Liver (tissue), 9 donors: Measurements from ENCODE around the gene DUSP21. TPM values are rescaled to one million over a fixed set of nuclear protein-coding genes. Genes with fewer than 3 reads are reported as not detected.
"Not testable (repeated sequence)": the region's sequence is repeated elsewhere in the genome, so short reads cannot be mapped to it uniquely, and the experiment has no call there.

Source experiments
- DNase-seq: peaks from one replicate; pipeline ENCODE4 v3.0.0-alpha.2; 2017; ENCODE audit warnings: low spot score
- H3K27ac ChIP-seq, 2 donors: one replicate each; pipeline ENCODE4 v1.7.0; 2013; ENCODE audit warnings: inconsistent platforms in 2 of 2, low read length in 2 of 2, control low read depth in 1 of 2, low read depth in 1 of 2, mild to moderate bottlenecking in 1 of 2
- H3K27me3 ChIP-seq, 4 donors: one replicate each; pipeline versions ENCODE4 v1.6.1 to v1.7.0; 2013; ENCODE audit warnings: low read length in 3 of 4, inconsistent platforms in 1 of 4, mild to moderate bottlenecking in 1 of 4, moderate library complexity in 1 of 4; ENCODE audit not compliant: control insufficient read depth in 4 of 4, insufficient read depth in 4 of 4
- H3K36me3 ChIP-seq, 4 donors: one replicate each; pipeline versions ENCODE4 v1.6.1 to v1.7.0; 2013; ENCODE audit warnings: low read length in 3 of 4, mild to moderate bottlenecking in 3 of 4, low read depth in 1 of 4, moderate library complexity in 1 of 4; ENCODE audit not compliant: control insufficient read depth in 4 of 4, insufficient read depth in 3 of 4
- H3K4me1 ChIP-seq, 4 donors: one replicate each; pipeline versions ENCODE4 v1.6.1 to v1.7.0; 2013; ENCODE audit warnings: low read length in 3 of 4, mild to moderate bottlenecking in 3 of 4, moderate library complexity in 1 of 4; ENCODE audit not compliant: control insufficient read depth in 4 of 4, insufficient read depth in 4 of 4
- H3K4me3 ChIP-seq, 3 donors: one replicate each; pipeline versions ENCODE4 v1.6.1 to v1.7.0; 2013; ENCODE audit warnings: low read length in 3 of 3, control low read depth in 1 of 3, low read depth in 1 of 3, mild to moderate bottlenecking in 1 of 3
- H3K9ac ChIP-seq, 2 donors: one replicate each; pipeline ENCODE4 v1.7.0; 2013; ENCODE audit warnings: low read length in 2 of 2, mild to moderate bottlenecking in 2 of 2, moderate library complexity in 2 of 2, control low read depth in 1 of 2, low read depth in 1 of 2
- H3K9me3 ChIP-seq, 4 donors: one replicate each; pipeline versions ENCODE4 v1.6.1 to v1.7.0; 2013; ENCODE audit warnings: low read length in 3 of 4; ENCODE audit not compliant: control insufficient read depth in 4 of 4
- ATF3 ChIP-seq: IDR thresholded peaks from 2 replicates; pipeline ENCODE4 v1.6.1; 2016; ENCODE audit warnings: antibody characterized with exemption
- CTCF ChIP-seq: fragments of 150-350 bp; IDR thresholded peaks from 2 replicates; pipeline ENCODE4 v1.5.1; 2017; ENCODE audit warnings: improper control_type of control experiment, low read depth, low read length; ENCODE audit not compliant: missing input control
- EGR1 ChIP-seq, 2 donors: IDR thresholded peaks; 2 replicates each; pipeline ENCODE4 v1.6.1; 2016 to 2018; ENCODE audit warnings: antibody characterized with exemption in 2 of 2, low read depth in 2 of 2
- FOXA1 ChIP-seq: IDR thresholded peaks from 2 replicates; pipeline ENCODE4 v1.6.1; 2016; ENCODE audit warnings: antibody characterized with exemption
- FOXA2 ChIP-seq: IDR thresholded peaks from 2 replicates; pipeline ENCODE4 v1.6.1; 2016; ENCODE audit warnings: antibody characterized with exemption
- GABPA ChIP-seq, 2 donors: IDR thresholded peaks in 1 of 2; conservative IDR thresholded peaks in 1 of 2; 2 replicates each; pipeline ENCODE4 v1.6.1; 2016; ENCODE audit warnings: antibody characterized with exemption in 2 of 2, mild to moderate bottlenecking in 1 of 2, moderate library complexity in 1 of 2
- HNF4A ChIP-seq, 2 donors: conservative IDR thresholded peaks; 2 replicates each; pipeline ENCODE4 v1.6.1; 2016; ENCODE audit warnings: antibody characterized with exemption in 2 of 2, mild to moderate bottlenecking in 2 of 2
- HNF4G ChIP-seq: IDR thresholded peaks from 2 replicates; pipeline ENCODE4 v1.6.1; 2016; ENCODE audit warnings: antibody characterized with exemption
- JUND ChIP-seq, 2 donors: IDR thresholded peaks; 2 replicates each; pipeline ENCODE4 v1.6.1; 2016; ENCODE audit warnings: antibody characterized with exemption in 2 of 2
- MAX ChIP-seq: IDR thresholded peaks from 2 replicates; pipeline ENCODE4 v1.6.1; 2016; ENCODE audit warnings: antibody characterized with exemption
- NR2F2 ChIP-seq: IDR thresholded peaks from 2 replicates; pipeline ENCODE4 v1.6.1; 2016; ENCODE audit warnings: antibody characterized with exemption
- RAD21 ChIP-seq, 2 donors: IDR thresholded peaks; 2 replicates each; pipeline ENCODE4 v1.6.1; 2016; ENCODE audit warnings: antibody characterized with exemption in 2 of 2, mild to moderate bottlenecking in 2 of 2
- REST ChIP-seq: IDR thresholded peaks from 2 replicates; pipeline ENCODE4 v1.6.1; 2016; ENCODE audit warnings: antibody characterized with exemption, mild to moderate bottlenecking
- RXRA ChIP-seq, 2 donors: IDR thresholded peaks; 2 replicates each; pipeline ENCODE4 v1.6.1; 2017 to 2018; ENCODE audit warnings: antibody characterized with exemption in 2 of 2, mild to moderate bottlenecking in 1 of 2
- SP1 ChIP-seq: IDR thresholded peaks from 2 replicates; pipeline ENCODE4 v1.6.1; 2018; ENCODE audit warnings: antibody characterized with exemption, mild to moderate bottlenecking
- TAF1 ChIP-seq: conservative IDR thresholded peaks from 2 replicates; pipeline ENCODE4 v1.6.1; 2016; ENCODE audit warnings: antibody characterized with exemption, mild to moderate bottlenecking
- YY1 ChIP-seq: IDR thresholded peaks from 2 replicates; pipeline ENCODE4 v1.6.1; 2016; ENCODE audit warnings: antibody characterized with exemption, mild to moderate bottlenecking
- ZBTB33 ChIP-seq: IDR thresholded peaks from 2 replicates; pipeline ENCODE4 v1.6.1; 2016; ENCODE audit warnings: antibody characterized with exemption
- WGBS: extraction: QIAGEN DNeasy Blood & Tissue Kit; methylation state at CpG from one replicate; pipeline ENCODE4 v1.1.7; 2013; 5-methylcytosine and 5-hydroxymethylcytosine counted together
- polyA plus RNA-seq, 2 donors: library from polyadenylated mRNA; stranded (reverse) in 1 of 2; unstranded in 1 of 2; fragments of 200-250 nt in 1 of 2; fragments of >200 nt in 1 of 2; fragmentation: Nextera tagmentation in 1 of 2; extraction: Ambion mirVana in 1 of 2; gene quantifications; one replicate each; pipeline versions ENCODE4 v1.2.1 to v1.2.3, GENCODE V29; 2013 to 2015
- total RNA-seq, 2 donors: library from RNA; depleted of rRNA; stranded (reverse); fragments of >200 nt; gene quantifications; one replicate each; pipeline ENCODE4 v1.2.3, GENCODE V29; 2014
- donor health status: healthy.
- donor health status: healthy.
- donor health status: healthy.
- donor health status: healthy.
- donor health status: healthy.

The DUSP21 gene
- total and polyA plus RNA-seq, 4 donors = 1.6 TPM; not detected in 3

- no peak for TF ChIP-seq CTCF
- no peak for TF ChIP-seq REST
- TF ChIP-seq SP1 = no peak
- TF ChIP-seq HNF4A (conservative IDR thresholded peaks at IDR 0.05) = no peak
Observed at GRCh38 chrX:44890247-44890646, 46.4 kb downstream of the DUSP21 start (continued).

- not testable (repeated sequence) for H3K36me3 ChIP-seq, H3K4me1 ChIP-seq, H3K9me3 ChIP-seq, DNase-seq, H3K4me3 ChIP-seq, H3K27me3 ChIP-seq, H3K27ac ChIP-seq, H3K9ac ChIP-seq
- TF ChIP-seq RXRA (IDR thresholded peaks at IDR 0.05) = peak in 1 of 2 donors; percentile 24
- 70% methylated on average over 10 of the region's 10 CpGs for WGBS
Observed at GRCh38 chrX:44890687-44891086, 46.9 kb downstream of the DUSP21 start.

- no peaks in the 10 kb centered on the region for H3K9me3 ChIP-seq
- DNase-seq = no peak
- no peak overlapping the region for H3K27ac ChIP-seq
- 92% methylated on average over 6 of the region's 6 CpGs for WGBS
- no peak for TF ChIP-seq HNF4G
- TF ChIP-seq RXRA (IDR thresholded peaks at IDR 0.05) = no peak
- no peak for TF ChIP-seq RAD21 (IDR thresholded peaks at IDR 0.05)
- no peak for TF ChIP-seq FOXA2
- TF ChIP-seq ZBTB33 = no peak
- no peak for TF ChIP-seq SP1
- TF ChIP-seq JUND (IDR thresholded peaks at IDR 0.05) = no peak
- TF ChIP-seq EGR1 (IDR thresholded peaks at IDR 0.05; ENCODE audit: low read depth in 2 of 2) = no peak
- no peak for TF ChIP-seq NR2F2
- no peak for TF ChIP-seq ATF3
- TF ChIP-seq YY1 = no peak
- TF ChIP-seq MAX = no peak
- no peak for TF ChIP-seq GABPA (IDR thresholded peaks at IDR 0.05 in 1 of 2, conservative IDR thresholded peaks at IDR 0.05 in 1 of 2)
- TF ChIP-seq HNF4A (conservative IDR thresholded peaks at IDR 0.05) = no peak
- no peak for TF ChIP-seq FOXA1
- TF ChIP-seq TAF1 = no peak
- TF ChIP-seq CTCF = no peak
- H3K36me3 ChIP-seq = no peaks in the 10 kb centered on the region
- H3K4me1 ChIP-seq = peaks cover 0 to 7% (median 3%) of the 10 kb centered on the region in 4 donors
- no peaks in the 10 kb centered on the region for H3K27me3 ChIP-seq
- H3K4me3 ChIP-seq = no peak overlapping the region
- no peak overlapping the region for H3K9ac ChIP-seq
Observed at GRCh38 chrX:44891642-44892041, 47.8 kb downstream of the DUSP21 start.
